HG03575 (cell line): Measurements from ENCODE around the gene LGALS3BP.

Experiments used
- ATAC-seq: cut with Tn5 transposase; IDR thresholded peaks from one replicate; pipeline ENCODE4 v1.9.1; 2021; ENCODE audit not compliant: unreplicated experiment, insufficient number of reproducible peaks, low FRiP score; ENCODE audit errors: extremely low read depth

LGALS3BP gene

DNA sequence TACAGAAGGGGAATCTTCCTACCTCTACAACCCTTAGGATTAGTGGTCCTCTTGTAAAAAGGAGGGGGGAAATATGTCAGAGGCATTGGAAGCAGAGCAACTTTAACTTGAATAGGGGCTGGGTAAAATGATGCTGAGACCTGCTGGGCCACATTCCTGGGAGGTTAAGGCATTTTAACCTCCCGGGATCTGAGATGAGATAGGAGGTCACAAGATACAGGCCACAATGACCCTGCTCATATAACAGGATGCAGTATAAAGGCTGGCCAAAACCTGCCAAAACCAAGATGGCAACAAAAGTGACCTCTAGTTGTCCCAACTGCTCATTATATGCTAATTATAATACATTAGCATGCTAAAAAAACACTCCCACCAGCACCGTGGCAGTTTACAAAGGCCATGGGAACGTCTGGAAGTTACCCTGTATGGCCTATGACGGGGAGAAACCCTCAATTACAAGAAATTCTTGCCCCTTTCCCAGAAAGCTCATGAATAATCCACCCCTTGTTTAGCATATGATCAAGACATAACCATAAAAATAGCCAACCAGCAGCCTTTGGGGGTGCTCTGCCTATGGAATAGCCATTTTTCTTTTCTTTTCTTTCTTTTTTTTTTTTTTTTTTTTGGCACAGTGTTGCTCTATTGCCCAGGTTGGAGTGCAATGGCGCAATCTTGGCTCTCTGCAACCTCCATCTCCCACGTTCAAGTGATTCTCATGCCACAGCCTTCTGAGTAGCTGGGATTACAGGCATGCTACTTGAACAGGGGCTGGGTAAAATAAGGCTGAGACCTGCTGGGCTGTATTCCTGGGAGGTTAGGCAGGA is 38.0 kb upstream of the LGALS3BP start:
- no peak for ATAC-seq

DNA sequence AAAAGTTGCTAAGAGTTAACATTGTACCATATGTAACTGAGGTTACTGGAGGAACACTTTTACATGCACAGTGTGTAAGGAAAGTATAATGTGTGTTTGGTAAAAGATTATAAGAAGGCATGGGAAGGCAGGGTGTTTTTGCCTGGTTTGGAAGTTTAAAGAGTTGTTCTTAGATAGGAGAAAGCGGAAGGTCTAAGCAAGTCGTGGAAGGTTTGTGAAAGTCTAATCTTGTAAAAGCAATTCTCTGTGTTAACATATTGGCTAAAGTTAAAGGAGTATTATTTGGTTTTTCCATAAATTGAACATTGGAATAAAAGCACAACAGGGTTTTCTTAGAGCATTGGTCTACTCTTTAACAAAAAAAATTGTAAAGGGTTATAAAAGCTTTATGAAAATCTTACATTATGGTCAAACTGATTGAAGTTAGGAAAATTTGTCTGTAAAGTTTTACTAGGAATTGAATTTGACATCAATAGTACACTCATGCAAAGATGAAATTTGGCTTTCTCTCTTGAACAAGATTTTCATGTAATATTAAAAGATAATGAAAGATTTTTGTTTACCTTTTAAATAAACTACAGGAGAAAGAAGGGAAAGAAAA is 34.5 kb upstream of the LGALS3BP start:
- ATAC-seq = no peak

DNA sequence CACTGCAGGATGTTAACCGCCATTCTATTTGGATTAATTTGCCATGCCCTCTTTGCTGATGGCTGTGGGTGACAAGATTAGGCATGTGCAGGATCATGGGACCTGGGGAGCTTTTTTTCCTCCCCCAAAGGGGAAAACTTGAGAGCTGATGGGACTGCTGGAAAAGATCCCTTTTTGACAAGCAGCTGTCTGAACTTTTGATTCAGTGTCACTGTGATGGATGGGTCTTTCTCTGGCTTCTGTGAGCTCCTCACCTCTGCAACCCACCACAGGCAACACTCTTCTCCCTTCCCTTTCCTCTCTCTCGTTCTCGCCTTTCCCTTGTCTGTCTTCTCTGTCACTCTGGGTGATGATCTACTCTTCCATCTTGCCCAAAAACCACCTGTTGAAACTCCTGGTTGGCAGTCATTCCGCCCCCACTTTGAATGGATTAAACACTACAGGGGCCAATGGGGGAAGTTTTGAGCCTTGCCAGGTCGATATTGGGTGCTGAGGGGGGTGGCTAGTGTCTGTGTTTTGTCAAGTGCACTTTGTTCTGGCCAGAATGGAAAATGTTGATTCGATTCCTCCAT is 32.9 kb upstream of the LGALS3BP start:
- no peak for ATAC-seq

DNA sequence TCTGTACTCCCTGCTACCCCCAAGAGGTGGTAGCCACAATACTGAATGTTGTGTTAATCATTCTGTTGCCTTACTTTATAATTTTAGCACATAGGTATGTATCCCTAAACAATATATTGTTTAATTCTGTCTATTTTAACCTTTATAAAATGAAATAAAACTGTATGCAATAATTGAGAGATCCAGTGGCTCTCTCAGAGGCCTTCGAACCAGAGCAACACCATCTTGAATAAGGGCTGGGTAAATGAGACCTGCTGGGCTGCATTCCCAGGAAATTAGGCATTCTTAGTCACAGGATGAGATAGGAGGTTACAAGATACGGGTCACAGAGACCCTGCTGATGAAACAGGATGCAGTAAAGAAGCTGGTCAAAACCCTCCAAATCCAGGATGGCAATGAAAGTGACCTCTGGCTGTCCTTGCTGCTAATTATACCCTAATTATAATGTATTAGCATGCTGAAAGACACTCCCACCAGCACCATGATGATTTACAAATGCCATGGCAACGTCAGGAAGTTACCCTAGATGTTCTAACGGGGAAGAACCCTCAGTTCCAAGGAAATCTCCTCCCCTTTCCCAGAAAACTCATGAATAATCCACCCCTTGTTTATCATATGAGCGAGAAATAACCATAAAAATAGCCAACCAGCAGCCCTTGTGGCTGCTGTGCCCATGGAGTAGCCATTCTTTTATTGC is 31.9 kb upstream of the LGALS3BP start:
- no peak for ATAC-seq

- no peak for ATAC-seq
Observed at GRCh38 chr17:79010304-79010646, 30.6 kb upstream of the LGALS3BP start.

- ATAC-seq = no peak
Observed at GRCh38 chr17:79009397-79010303, 29.9 kb upstream of the LGALS3BP start, which contains the start of gene CANT1. Gene CANT1 (minus strand): TSS chr17:79009764. CDS start chr17:78997622, 12,142 bp downstream.

DNA sequence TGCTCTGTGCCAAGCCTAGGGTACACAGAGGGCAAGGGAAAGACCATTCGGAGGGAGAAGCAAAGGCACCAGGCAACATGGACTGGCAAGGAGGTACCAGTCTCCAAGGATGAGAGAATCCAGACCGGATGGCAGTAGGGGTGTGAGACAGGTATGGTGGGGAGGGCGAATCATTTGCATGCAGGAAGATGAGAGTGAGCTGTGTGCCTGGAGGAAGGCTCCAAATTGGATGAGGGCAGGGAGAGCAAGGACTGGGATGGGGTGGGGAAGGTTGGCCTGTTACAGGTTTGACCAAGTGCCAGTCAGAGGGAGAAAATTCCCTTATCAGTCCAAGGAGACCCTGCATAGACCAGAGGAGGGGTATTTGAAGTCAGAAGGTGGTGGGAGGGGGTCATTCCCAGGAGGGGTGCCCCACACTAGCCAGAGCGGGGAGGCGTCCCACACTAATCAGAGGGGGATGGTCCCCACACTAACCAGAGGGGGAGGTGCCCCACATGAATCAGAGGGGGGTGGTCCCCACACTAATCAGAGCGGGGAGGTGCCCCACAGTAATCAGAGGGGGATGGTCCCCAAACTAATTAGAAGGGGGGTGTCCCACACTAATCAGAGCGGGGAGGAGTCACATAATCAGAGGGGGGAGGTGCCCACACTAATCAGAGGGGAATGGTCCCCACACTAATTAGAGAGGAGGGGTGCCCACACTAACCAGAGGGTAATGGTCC is 29.1 kb upstream of the LGALS3BP start:
- no peak for ATAC-seq

DNA sequence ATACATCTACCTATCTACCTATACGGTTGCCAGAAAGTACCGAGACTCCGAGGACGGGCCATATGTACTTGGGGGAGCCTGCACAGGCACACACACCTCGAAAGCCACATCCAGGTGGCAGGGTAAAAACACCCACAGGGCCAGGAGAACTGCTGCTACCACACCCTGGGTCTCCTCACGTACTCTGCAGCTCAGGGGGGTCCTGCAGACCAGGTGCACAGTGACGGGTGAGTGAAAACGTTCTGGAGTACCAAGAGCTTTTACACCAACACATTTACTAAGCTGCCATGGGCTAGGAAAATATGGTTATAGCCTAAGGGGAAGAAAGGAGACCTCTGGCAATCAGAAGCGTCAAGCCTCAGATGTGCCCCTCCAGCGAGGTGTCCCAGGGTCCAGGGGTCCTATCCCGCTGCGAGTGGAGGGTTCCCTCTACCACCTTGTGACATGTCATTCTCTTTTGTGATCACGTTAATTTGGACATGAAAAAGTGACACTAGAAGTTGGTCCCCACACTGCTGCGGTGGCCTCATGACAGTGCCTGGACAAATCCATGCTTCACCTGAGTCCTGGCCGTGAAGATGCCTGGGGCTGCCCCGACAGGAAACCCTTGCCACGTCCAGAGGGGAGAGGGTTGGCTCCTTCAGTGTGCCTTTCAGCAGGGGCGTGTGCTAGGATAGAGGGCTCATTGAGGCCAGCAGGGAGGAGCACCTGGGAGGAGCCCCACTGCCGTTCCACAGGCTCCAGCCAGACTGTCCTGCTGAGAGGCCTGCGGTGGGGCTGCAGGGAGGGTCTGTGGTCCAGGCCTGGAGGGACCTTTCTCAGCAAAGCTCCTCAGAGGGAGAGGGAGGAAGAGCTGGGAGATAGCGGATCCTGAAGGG is 28.0 kb upstream of the LGALS3BP start:
- ATAC-seq = no peak

- no peak for ATAC-seq
Observed at GRCh38 chr17:79006794-79007503, 27.2 kb upstream of the LGALS3BP start.

DNA sequence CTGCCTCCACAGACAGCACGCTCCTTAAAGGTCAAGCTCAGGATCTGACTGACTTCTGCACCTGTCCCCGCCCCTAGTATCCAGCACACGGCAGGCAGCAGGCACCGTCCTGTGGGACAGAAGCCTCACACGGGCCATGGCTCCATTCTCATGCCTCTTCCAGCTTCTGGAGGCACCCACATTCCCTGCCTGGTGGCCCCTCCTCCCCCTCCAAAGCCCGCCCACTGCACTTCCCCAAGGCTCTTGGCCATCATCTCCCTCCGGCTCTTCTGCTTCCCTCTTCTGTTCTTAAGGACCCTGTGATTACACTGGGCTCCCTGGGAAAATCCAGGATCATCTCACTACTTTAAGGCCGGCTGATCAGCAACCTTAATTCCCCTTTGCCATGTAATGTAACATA is 26.3 kb upstream of the LGALS3BP start:
- no peak for ATAC-seq

- ATAC-seq = no peak
Observed at GRCh38 chr17:79005063-79005861, 25.5 kb upstream of the LGALS3BP start.

DNA sequence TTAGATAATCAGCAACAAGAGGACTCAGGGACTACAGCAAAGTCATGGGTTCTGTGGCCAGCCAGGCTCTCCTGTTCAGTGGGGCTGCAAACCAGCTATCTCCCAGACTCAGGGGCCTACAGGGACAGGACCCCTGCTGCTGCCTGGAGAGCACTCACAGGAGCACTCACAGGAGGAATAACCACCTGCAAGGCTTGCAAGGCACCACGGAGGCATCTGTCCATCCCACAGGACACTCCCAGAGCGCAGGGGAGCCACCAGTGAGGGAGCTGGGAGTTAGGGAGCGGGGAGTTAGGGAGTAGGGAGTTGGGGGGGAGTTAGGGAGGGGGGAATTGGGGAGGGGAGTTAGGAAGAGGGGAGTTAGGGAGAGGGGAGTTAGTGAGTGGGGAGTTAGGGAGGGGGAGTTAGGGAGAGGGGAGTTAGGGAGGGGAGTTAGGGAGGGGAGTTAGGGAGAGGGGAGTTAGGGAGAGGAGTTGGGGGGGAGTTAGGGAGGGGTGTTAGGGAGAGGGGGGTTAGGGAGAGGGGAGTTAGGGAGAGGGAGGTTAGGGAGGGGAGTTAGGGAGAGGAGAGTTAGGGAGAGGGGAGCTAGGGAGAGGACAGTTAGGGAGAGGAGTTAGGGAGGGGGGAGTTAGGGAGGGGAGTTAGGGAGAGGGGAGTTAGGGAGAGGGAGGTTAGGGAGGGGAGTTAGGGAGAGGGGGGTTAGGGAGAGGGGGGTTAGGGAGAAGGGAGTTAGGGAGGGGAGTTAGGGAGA is 24.1 kb upstream of the LGALS3BP start:
- ATAC-seq = no peak

DNA sequence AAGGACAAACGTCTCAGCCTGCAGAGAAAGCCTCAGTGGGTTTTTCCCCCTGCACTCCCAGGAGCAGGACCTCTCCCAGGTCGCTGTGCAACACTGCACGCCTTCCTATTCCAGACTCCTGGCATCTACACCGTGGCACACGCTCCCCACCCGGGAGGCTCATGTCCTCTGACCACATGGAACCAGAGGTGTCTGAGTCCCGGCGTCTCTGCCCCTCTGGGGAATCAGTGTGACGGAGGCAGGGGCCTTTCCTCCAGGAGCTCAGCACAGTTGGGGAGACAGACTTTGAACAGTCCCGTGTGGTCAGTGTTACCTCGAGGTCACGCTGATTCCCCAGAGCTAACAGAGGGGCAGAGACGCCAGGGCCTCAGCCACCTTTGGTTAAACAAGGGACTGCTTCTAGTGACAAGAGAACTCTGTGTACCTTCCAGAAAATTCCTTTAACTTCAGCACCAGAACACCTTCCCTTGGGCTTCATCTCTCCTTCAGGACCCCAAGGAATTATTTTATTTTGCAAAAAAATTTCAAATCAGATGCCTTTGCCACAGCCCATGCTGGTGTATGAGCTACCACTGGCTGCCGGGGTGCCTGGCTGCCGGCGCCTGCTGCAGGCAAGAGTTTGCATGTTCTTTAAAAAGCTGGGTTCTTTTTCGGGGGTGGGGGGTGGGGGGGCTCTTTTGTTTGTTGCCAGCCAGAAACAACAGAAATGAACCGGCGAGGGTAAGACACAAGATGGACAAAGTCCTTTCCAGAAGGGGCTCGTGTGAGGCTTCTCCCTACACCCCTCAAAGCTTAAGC is 23.3 kb upstream of the LGALS3BP start:
- no peak for ATAC-seq

GRCh38 chr17:79002291-79002690 is 22.6 kb upstream of the LGALS3BP start:
- ATAC-seq = no peak
